Vagina (tissue), 2 donors: Measurements from ENCODE around the gene ERC2.

Experiments used
- POLR2A ChIP-seq, 2 donors: fragments of 450-650 bp; IDR thresholded peaks; one replicate each; pipeline ENCODE4 v1.6.1; 2017; ENCODE audit warnings: antibody characterized with exemption in 2 of 2, mild to moderate bottlenecking in 2 of 2, moderate library complexity in 2 of 2
- TF ChIP-seq, protein P1 (sequence below), 3 experiments: fragments of 450-650 bp in 2 of 3; fragments of 200-600 bp in 1 of 3; sonication (generic) in 1 of 3; IDR thresholded peaks; one replicate each; pipeline ENCODE4 v1.5.1; 2017 to 2019; ENCODE audit warnings: antibody characterized with exemption in 3 of 3, mild to moderate bottlenecking in 2 of 3, moderate library complexity in 2 of 3

DNA sequence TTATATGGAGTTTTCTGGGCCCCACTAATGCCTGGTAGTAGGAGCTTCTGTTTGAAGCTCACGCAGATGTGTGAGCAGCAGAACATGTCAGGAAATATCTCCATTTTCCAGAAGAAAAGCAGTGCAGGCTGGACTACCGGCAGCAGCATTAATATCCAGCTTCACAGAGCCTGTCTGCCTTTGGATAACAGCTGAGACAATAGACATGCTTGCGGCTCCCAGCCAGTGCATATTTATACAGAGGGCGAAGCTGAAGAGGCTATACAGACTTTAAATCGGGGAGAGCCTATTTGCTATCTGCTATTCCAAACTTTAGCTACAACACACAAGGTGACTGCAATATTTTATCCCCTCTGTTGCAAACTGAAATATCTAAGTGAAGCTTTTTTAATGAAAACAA lies 731.1 kb downstream of the ERC2 start:
- TF ChIP-seq, protein P1, sequence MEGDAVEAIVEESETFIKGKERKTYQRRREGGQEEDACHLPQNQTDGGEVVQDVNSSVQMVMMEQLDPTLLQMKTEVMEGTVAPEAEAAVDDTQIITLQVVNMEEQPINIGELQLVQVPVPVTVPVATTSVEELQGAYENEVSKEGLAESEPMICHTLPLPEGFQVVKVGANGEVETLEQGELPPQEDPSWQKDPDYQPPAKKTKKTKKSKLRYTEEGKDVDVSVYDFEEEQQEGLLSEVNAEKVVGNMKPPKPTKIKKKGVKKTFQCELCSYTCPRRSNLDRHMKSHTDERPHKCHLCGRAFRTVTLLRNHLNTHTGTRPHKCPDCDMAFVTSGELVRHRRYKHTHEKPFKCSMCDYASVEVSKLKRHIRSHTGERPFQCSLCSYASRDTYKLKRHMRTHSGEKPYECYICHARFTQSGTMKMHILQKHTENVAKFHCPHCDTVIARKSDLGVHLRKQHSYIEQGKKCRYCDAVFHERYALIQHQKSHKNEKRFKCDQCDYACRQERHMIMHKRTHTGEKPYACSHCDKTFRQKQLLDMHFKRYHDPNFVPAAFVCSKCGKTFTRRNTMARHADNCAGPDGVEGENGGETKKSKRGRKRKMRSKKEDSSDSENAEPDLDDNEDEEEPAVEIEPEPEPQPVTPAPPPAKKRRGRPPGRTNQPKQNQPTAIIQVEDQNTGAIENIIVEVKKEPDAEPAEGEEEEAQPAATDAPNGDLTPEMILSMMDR (IDR thresholded peaks at IDR 0.05), result no peak
- no peak for TF ChIP-seq POLR2A (IDR thresholded peaks at IDR 0.05)
